ENCODE results near the gene CDYL.

Gene CDYL

DNA sequence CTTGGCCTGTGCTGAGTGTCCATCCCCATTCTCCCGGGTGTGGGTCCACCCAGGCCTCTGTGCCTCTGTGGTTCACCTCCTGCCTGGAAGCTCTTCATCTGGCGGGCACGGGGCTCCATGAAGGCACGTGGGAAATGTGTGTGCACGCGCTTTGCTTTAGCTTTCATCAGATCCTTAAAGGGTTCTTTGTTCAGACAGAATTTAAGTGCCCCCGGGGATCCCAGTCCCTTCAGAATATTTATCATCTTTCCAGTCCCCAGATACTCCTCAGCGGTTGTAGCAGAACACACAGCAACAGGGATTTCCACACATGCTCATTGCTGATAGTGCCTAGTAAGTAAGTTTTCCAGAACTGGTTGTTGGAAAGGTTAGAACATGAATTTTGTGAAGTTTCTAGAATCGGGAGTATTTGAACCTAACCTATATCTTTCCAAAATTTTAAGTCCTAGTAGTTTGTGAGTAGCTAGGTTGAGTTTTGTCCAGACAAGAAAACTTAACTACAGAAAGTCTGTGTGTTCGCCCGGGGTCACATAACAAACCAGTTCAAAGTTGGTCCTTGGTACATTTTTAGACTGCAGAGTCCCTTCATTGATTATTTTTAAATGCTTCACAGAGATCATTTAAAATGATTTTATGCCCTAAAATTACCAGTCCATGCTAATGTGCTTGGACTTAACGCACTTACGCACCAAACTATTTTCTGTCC lies 159.9 kb downstream of the CDYL start:
- DNase-seq (ENCODE audit: low spot score), result no peak

DNA sequence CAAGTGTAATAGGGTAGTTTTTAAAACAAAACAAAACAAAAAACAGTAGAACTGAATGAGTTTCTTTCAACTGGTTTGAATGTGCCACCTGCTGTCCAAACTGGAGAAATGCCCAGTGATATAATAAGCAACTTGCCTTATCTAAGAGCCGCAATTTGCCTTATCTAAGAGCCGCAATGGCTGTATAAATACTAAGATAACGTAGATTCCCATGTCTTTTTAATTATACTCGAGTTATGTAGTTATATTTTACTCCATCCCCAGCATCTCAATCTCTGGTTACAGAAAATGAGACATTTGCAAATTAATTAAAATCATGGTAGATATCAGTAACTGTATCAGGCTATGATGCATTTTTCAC lies 160.5 kb downstream of the CDYL start:
- peak; percentile 40 for DNase-seq (ENCODE audit: low spot score)

DNA sequence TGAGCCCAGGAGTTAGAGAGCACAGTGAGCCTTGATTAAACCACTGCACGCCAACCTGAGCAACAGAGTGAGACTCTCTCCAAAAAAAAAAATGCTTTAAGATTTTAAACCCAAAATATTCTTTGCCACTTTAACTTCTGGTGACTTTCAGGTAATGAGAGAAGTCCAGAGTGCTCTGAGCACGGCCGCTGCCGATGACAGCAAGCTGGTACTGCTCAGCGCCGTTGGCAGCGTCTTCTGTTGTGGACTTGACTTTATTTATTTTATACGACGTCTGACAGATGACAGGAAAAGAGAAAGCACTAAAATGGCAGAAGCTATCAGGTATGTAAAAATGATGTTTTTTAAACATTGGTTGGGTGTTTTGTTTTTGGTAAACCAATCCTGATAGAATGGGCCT lies 161.2 kb downstream of the CDYL start:
- no peak for DNase-seq (ENCODE audit: low spot score)

DNA sequence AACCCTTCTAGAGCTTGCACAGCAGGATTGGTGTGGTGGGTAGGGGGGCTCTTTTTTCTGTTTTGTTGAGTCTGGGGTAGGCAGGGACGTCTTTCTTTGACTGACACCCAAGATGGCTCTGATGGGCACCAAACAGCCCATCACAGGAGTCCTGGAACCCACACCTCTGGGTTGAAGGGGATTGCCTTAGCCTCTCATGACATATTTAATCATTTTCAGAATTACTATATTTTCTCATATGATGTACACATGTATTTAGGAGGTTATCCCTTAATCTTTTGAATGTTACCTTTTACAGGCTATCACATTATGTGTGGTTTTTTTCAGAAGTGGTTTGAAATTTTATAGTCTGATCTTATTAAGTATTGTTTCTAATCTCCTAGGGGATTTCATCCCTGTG lies 163.0 kb downstream of the CDYL start:
- DNase-seq (ENCODE audit: low spot score), result no peak

DNA sequence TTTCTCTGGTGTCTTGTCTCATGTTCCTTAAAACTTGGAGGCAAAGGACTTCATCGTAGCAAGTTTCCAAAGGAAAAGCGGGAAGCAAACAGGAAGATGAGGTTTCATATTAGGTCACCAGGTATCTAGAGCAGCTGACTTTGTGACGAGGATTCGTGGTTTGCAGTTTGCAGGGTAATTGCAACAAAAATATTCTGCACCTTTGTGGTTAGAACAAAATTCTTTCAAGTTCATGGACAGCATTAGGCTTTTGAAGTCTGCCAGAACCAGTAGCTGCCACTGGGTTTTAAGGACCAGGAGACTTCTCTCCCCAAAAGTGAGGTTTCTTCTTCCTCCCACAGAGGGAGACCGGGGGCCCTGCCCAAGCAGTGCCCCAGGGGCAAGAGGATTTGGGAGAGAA lies 164.2 kb downstream of the CDYL start:
- peak; percentile 33 for DNase-seq (ENCODE audit: low spot score)

DNA sequence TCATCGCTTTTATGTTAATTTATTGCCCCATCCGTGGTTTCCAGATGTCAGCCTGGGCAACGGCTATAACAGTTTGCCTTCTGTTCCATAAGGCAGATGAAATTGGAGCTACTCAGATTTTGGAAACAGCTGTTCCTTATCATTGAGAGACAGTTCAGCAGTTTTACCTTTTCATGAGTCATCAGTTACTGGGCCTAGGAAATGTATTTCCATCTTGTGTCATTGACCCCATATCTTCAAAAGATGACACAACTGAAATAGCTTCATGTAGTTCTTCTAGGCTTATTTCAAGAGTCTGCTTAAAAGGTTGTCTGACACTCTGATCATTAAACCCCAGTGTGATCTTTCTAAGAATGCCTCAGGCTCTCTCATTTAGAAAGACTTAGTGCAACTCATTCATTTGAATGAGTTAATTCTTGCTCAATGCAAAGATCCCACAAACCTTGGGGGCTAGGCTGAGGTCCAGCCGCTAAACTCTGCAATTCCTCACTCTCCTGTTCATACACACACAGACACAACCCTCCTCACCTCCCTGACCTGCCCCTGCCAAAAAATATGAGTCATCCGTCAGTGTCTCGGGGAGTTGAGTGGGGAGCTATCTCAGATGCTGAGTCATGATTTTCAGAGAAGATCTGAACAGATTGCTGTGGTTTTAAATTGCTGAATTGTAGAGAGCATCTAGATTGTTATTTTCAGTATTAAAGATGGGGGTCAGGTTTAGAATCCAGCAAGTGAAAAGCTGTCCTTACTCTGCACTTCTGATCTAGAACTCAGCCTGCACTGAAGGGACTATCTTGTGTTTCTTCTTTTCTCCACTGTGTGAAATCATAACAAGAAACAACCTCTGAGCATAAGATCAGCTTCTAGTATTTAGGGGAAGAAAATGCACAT lies 165.8 kb downstream of the CDYL start:
- DNase-seq (ENCODE audit: low spot score), result peak; percentile 95

DNA sequence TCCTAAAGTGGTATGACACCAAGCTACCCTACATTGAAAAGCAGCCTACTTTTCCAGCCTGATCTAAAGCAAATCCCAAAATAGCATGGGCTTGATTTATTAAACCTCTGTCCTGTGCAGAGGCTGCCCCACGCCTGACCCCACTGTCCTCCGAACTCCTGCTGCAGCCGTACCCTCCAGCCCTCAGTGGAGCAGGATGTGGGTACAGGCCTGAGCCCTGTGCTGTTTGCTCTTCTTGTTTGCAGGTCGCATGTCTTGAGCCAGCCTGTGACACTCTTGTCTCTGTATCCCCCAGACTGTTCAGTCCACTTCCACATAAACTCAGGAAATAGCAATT lies 166.4 kb downstream of the CDYL start:
- DNase-seq (ENCODE audit: low spot score), result no peak

DNA sequence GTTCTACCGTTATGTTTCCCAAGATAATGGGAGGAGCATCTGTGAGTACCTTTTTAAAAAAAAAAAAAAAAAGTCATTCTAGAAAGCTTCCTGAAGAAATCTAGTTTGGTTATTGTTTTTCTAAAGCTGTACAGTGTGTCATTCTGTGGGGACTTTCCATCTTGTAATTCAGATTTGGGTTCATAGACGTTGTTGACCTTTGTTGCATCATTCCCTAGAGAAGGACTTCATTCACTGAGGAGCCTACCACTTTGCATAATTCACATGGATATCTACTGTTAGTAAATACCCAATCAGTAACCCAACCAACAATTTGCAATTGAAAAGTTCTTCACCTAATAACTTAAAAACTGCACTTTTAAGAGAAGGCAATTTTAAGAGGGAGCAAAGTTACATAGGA lies 167.5 kb downstream of the CDYL start:
- DNase-seq (ENCODE audit: low spot score), result peak; percentile 18

DNA sequence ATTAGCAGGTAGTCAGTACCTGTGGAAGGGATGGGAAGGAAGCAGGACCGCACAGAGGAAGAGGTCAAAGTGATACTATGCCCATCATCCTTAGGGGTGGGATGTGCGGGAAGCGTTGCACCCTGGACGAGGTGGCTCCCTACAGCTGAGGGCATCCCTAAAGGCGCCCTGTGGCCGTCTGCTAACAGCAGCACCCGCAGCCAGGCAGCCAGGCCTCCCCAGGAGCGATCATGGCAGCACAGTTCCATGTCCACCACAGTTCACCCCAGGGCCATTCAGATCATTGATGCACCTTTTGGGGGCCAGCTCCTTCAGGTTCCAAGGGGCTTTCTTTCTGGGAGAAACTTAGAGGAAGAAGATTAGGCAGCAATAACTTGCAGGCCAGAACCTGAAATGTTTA lies 168.1 kb downstream of the CDYL start:
- DNase-seq (ENCODE audit: low spot score), result no peak

DNA sequence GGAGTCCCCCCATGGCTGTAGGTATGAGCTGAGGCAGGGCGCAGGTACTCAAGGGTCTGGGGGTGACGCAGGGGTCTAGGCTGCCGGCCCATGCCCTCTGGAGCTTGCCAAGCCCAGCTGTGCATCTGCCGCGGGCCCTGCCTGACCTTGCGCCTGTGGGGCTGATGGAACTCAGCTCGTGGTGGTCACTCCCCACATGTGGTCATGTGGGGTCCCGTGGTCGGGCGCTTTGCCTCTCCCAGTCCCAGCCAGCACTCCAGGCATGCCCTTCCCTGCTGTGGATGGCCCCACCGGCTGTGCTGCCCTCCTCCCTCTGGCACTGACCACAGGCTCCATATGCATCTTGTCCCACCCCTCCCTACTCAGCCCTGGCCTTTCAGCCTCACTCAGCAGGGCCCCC lies 170.3 kb downstream of the CDYL start:
- no peak for DNase-seq (ENCODE audit: low spot score)

DNA sequence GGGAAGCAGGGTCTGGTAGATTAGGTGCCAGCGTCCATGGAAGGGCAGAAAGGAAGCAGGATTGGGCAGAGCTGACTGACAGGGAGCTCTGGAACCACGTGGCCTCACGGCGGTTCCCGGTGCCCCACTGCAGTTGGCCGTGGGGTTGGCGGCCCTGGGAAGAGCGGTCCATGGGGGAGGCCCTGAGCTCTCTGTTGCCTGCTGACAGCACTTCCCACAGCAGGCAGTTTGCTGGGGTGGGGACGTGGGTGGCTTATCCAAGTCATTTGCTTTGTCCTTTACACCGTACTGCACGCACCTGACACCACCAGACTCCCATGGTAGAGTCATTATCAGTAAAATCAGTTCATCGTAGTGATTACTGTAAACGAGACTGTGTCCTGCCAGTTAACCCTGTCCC lies 171.5 kb downstream of the CDYL start:
- DNase-seq (ENCODE audit: low spot score), result no peak

DNA sequence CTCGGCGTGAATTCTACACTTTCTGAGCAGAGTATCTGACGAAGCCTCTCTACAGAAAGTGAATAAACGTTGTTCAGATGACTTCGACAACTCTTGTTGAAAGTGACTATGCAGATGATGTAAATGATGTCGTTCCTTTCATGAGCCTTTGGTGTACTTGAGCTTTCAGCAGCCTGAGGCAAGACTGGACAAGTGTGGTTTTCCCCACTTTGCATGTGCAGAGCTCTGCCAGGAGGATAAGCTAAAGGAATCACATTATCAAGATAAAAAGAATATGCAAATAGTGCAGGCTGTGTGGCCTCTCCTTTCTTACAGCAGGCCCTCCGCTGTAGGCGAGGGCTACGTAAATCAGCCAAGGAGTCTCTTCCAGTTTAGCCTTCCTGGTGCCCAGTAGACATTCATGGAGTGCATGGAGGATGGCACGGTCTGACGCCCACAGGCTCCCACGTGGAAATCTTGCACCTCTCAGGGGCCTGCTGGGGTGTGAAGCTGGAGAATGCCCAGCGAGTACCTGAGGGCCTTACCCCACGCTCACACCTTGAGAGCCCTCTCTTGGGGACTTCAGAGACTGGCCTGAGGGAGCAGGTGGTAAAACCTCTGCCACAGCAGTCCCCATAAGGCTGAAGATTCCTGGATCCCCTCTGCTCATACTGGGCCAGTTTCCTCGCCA lies 172.7 kb downstream of the CDYL start:
- DNase-seq (ENCODE audit: low spot score), result no peak

DNA sequence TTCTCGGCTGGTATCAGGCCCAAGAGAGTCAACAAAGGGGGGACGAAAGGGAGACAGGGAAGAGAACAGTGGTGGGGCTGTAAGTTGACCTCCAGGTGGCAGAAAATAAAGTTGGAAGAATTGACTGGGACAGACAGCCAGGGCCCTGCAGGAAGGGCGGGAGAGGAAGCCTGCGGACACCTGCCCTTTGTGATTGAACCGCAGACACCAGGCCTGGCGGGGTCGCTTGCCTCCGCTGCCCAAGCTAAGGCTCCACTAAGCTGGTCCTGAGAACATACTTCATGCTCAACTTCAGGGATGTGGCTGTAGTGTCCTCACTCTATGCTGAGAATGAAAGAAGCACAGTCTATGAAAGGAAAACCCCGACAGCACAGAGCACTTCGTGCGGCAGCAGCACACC lies 173.9 kb downstream of the CDYL start:
- DNase-seq (ENCODE audit: low spot score), result no peak

DNA sequence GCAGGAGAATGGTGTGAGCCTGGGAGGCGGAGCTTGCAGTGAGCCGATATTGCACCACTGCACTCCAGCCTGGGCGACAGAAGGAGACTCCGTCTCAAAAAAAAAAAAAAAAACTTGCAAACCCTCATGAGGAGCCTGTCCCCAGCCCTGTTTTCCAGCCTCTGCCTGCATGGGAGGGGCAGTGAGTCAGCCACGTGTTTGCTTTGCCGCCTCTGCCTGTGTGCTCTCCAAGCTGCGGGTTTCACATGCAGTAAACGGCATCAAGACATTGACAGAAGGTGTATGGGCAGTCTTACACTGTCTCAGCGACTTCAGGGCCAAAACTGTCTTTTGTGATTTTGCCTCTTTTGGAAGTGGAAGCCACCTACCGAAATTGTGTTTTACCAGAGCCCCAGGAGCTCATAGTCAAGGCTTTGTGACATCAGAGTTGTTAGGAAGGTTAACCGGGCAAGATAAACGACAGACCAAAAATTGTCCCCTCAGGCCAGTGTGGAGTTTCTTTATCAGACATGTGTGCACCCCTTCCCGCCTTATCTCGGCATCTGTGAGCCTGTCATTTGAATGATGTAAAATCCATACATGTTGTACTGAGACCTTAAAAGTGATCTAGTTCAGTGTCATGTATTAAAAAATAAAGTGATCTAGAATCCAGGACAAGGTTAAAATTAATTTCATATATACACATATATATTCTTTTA lies 174.8 kb downstream of the CDYL start:
- DNase-seq (ENCODE audit: low spot score), result no peak

DNA sequence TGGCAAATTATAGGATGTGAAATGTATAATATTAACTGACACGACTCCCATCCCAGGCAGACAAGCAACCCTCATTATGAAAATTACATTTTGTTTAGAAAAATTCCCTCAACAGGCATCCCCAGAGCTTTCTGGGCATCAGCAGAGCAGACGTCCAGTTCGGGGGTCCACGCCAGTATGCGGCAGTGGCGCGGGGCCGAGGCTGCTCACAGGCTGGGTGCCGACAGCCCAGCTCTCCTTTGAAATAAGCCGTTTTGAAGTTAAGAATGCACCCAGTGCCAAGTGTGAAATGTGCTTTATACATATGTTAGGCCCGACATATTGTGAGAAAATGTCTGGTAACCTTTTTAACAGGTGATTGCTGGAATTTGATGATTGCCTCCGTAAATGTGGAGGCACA lies 177.2 kb downstream of the CDYL start:
- DNase-seq (ENCODE audit: low spot score), result no peak

DNA sequence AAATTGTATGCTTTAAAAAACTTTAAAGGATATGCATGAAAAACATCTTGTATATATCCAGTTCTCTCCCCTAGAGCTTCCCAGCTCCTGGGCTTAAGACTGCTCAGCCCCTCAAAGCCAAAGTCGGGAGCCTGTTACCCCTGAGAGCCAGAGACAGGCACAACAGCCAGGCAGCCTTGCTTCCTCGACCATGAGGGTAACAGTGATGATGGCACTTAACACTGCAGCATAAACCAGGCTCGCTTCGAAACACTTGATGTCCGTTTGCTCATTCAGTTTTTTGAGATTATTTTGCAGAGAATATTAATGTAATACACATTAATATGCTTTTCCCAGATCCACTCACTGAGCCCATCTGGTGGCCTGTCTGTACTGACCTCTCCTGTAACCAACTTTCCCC lies 180.4 kb downstream of the CDYL start:
- no peak for DNase-seq (ENCODE audit: low spot score)

DNA sequence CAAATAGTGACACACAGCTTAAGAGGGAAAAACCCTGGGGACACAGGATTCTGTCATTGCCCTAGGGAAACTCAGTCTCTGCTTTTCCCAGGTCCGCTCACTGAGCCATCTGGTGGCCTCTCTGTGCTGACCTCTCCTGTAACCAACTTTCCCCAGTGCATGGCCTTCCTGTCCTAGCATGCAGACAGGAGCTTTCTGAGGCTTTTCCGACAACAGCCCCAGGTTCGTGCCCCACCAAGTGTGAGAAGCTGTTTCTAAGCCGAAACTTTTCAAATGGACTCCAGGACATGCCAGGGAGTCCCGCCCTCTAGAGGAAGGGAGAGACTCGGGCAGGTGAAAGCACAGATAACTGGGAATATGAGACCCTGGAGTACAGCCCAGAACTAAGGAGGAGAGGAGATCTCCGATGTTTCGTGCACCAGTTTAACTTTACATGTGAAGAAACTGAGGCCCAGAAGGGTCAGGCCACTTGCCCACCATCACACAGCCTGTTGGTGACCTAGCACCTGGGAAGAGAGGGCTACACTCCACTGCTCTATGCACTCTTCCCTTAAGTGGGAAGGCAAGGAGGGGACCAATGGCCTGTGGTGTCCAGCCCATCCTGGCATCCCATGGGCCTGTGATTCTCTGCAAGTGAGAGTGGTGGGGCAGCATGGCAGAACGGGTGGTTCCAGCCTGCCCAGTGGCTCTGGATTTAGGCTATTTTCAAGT lies 181.5 kb downstream of the CDYL start:
- DNase-seq (ENCODE audit: low spot score), result peak; percentile 31

DNA sequence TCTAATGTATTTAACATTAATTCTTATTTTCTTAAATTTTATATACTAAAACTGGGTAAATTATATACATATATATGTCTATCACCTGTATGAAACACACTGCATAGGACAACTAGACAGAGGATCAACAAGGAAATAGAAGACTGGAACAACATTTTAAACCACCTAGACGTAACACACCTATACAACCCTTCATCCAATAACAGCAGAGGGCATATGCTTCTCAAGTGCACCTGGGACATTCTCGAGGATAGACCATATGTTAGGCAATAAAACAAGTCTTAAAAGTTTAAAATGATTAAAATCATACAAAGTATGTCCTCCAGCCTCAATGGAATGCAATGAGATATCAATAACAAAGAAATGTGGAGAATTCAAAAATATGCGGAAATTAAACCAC lies 182.4 kb downstream of the CDYL start:
- no peak for DNase-seq (ENCODE audit: low spot score)

DNA sequence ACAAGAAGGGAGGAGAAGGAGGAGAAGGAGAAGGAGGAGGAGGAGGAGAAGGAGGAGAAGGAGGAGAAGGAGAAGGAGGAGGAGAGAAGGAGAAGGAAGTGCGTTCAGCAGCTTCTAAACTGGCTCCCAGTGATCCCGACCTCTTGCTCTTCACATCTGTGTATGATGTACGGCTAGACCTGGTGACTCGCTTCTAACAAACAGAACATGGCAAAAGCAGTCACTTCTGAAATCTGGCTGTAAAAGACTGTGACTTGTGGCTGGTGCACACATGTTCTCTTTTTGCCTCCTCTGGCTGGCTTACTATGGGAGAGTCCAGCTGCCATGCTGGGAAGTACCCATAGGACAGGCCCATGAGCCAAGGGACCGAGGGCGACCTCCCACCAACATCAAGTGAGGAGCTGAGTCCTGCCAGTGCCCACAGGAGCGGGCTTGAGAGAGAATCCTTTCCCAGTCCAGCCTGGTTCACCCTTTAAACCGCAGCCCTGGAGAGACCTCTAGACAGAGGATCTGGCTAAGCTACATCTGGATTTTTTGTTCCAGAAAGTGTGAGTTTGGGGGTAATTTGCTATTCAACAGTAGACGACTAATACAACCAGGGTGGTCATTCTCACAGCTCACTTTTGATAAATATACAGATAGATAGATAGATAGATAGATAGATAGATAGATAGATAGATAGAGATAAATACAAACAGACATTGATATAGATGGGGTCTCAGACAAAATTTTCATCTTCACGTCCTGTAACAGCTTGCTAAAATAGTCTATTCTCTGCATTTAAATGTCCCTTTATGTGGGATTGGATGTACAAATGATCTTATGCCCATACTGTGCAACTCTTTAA lies 185.3 kb downstream of the CDYL start:
- no peak for DNase-seq (ENCODE audit: low spot score)

DNA sequence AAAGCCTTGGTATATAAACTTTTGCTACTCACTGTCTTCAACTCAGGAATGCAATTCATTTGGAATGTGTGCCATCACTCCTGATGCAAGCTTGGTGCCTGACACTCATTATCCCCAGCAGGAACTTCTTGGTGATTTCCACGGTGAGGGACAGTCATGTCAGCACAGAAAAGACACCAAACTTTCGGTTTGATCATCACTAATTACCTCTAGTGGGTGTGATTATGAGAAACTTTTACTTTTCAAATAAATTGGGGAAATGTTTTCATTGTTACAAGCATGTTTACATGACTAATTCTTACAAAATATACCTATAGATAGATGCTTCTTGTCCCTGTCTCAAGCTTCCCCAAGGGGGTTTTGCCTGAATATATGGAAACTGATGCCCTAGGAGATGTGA lies 186.7 kb downstream of the CDYL start:
- peak; percentile 5 for DNase-seq (ENCODE audit: low spot score)

Data from kidney tubule cell (primary cell).